D341Med (cell line): ENCODE data around the gene FHL2.
"Not testable (repeated sequence)": the region's sequence is repeated elsewhere in the genome, so short reads cannot be mapped to it uniquely, and the experiment has no call there.

Source experiments
- DNase-seq: peaks from one replicate; pipeline ENCODE4 v3.0.0; 2012; ENCODE audit warnings: low spot score

FHL2 gene, protein sequence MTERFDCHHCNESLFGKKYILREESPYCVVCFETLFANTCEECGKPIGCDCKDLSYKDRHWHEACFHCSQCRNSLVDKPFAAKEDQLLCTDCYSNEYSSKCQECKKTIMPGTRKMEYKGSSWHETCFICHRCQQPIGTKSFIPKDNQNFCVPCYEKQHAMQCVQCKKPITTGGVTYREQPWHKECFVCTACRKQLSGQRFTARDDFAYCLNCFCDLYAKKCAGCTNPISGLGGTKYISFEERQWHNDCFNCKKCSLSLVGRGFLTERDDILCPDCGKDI

DNA sequence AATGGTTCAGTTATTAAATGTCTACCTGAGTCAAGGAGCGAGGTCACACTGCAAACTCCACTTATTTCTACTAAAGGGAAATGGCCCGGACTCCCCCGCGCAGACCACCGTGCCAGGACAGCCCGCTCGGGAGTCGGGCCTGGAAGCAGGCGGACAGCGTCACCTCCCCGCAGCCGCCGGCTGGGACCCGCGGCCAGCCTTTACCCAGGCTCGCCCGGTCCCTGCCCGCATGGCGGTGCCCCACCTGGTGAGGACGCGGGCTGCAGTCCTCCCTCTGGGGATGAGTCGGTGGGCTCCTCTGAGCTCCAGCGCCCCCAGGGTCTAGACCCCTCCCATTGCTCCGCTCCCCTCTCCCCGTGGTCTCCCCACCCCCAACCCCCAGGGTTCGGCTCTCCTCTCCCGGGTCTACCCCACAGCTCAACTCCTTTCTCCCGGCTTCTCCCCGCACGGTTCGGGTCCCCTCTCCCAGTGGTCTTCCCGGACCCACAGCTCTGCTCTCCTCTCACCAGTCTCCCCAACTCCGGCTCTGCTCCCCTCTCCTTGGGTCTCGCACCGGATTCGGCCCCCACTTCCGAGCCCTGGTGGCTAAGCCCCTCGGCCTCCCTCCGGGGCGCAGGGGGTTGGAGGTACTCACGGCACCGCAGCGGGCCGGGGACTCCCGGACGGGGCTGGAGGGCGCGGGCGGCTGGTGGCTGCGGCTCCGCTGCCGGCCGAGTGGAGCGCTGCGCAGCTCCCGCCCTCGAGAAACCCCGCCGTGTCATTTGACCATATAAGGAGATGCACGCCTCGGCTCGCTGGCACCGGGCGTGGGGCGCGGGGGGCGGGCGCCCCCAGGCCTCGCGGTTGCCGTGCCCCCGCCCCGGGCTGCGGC lies at the start of gene FHL2:
Gene FHL2 (minus strand): TSS at position 716 of the 871 bp plus-strand sequence. CDS start 12,535 bp downstream, outside the sequence.
- peak; percentile 91 for DNase-seq

DNA sequence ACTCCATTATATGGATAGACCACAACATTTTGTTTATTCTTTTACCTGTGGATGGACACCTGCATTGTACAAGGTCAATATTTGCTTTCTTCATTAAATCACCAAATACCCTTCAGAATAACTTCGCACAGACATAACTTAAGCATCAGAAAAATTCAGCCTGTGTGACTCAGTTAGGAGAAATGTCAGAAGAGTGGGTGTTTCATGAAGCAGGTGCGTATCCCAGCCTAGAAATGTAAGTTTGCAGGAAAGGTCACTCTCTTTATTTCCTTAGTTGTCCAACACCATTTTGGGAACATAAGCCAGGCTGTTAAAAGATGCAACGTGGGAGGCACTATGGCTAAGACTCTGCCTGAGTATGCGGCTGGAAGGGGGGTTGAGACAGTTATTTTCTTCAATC lies 48.6 kb upstream of the FHL2 start:
- DNase-seq: no peak

DNA sequence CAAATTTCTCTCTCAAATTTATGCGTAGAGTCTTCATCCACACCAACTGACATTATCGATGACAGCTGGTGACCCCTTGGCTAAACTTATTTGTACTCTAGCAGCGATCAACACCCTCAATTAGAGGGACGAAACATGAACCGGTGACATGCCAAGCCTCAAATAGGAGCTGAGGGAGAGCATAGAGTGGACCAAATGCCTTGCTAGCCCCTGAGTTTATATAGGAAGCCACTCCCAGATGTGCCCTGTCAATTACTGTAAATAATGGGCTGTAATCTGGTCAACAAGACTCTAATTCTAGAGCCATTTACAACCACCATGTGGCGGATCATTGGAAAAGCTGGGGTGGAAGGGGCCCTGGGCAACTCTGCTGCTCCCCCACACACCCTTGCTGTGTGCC lies 47.6 kb upstream of the FHL2 start:
- DNase-seq: no peak

DNA sequence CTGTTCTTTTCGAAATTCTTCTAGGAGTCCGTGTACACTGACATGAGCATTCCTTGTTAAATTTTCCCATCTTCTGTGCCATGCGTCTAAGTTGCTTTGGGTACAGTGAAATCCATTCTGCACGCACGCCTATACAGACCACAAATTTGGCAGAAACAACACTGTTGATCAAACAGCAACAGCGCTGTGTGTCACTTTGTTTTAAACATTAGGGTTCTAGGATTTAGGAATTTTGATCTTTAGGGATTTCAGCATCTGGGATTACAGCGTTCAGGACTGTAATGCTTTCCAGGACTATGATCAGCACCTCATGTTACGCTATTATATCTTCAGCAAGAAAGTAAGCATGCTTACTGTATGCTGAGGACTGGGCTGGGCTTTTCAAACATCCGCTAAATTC lies 47.1 kb upstream of the FHL2 start:
- no peak for DNase-seq

DNA sequence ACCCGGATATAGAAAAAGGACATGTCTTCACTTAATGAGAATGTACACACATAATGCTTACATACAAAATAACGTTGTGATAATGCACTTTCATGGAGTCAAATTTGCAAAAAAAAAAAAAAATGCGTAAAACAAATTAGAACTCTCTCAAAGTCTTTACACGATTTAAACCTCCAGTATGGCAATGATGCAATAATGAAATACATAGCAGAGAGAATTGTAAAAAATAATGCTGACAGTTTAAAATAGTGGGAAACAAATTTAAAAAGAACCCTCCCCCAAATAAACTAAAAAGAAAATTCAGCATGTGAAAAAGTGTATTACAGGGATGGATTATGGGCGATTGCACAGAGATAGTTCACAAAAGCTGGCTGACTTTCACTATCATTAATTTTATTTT lies 46.6 kb upstream of the FHL2 start:
- DNase-seq: no peak

DNA sequence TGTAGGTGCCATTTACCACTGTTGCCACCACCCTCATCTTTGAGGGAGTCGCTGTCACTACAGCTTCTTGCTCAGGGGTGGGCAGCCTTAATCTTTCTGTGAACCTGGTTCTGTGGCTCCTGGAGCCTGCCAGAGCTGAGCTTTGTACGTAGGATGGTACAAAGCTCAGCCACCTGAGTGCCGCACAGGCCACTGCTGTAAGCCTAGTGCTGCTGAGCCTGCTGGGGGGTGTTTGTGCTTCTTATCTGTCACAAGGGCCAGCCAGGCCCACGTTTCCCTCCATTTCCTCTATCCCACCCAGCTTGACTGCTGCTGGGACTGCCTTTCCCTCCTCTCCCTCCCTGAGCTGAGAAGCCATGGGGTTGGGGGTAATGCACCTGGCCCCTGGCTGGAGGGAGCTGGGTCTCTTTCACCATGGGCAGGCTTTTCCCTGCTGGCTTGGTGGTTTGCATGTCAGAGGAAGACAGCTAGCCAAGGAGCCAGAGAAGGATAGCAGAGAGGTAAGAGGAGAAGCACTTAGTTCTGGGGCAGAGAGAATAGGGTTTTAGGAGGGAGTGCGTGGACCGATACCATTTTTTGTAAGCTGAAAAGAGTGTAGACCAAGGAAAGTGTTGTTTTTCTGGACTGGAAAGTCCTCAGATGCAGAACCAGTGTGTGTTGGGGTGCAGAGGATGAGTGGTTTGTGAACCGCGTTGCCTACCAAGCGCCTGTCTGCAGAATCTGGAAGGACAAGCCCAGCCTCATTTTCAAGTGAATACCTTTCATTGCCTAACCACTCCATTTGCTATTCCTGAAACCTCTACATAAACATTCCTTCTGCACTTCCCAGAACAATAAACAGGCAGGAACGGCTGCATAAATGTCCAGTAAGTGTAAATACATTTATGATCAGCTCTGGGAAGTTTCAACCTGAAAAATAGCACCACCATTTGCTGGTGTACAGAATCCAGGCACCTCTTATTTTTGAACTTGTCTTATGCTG lies 45.1 kb upstream of the FHL2 start:
- no peak for DNase-seq

DNA sequence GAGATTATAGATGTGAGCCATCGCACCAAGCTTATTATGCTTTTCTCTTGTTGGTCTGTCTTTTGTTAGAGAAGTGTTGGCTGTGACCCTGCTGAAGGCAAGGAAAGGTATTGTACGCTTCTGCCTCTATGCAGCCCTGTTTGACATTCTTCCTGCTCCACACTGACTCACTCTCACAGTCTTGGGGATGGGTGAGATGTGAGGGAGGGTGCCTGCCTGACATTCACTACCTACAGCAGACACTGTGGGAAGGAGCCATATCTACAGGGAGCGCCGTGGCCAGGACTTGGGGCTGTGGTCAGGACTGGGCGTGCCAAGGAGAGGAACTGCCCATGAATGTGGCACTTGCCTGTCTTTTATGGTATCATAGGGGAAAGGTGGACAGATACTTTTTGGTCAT lies 43.9 kb upstream of the FHL2 start:
- no peak for DNase-seq

DNA sequence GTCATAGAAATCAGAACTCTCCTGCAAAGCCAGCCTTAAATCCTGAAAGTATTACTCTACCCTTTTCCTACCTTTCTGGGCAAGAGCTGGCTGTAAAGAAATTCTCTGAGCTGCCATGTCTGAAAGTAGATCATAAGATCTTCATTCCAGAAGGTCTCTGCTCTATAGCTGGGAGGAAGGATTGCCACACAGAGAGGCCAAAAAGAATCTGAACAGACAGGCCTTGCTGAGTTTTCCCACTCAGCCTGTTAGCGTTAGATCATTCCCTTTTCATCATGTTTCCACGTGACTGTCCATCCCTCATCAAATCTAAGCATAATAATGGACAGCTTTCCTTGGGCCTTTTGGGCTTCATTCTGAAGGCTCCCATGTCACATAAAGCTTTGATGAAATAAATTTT lies 43.2 kb upstream of the FHL2 start:
- DNase-seq: no peak

DNA sequence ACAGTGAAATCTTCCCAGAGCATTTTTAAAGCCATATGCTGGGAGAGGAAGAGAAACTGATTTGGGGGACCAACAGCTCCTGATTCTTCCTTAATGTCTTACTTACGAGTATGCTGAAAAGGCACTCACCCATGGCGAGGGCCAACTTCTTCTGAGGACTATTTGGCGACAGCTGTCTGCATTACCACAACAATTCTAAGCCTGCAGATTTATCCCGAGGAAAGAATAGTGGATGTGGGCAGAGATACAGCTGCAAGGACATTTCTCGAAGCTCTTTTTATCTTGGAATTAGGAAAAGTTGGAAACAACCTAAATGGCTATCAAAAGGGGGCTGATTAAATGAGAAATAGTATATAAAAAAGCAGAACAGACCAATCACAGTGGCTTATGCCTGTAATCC lies 40.3 kb upstream of the FHL2 start:
- no peak for DNase-seq

DNA sequence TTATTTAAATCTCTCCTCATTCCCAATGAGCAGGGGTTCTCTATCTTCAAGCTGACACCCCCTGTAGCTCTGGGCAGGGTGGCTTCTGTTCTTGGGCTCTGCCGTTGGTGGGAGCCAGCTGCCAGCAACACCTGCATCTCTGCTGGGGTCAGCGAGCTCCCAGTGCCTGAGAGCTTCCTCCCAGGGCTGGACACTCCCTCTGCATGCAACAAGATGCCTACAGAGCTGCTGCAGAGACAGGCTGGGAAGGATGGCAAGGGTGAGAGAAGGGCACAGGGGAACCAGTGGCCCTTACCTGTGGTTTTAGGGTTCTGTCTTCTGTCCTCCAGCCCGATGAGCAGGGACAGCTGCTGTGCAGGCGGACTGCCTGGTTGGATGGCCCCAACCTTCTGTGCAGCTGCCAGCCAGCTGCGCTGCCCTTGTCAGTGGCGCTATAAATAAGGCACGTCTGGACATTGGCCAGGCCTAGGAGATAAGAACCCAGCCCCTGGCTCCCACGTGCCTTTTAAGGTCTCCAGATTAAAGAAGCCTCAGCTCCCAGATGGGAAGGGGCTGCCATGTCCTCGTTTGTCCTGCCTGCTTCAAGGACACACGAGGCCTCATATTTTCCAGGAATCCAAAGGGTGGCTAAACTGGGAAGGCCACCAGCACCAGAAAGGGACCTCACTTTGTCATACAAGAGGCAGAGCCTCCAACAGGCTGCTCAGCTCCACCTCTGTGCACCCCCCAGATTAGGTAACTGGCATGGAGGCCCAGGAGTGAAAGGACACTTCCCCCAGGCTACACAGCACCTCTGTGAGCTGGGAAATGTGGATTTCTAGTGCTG lies 39.5 kb upstream of the FHL2 start:
- DNase-seq: no peak

DNA sequence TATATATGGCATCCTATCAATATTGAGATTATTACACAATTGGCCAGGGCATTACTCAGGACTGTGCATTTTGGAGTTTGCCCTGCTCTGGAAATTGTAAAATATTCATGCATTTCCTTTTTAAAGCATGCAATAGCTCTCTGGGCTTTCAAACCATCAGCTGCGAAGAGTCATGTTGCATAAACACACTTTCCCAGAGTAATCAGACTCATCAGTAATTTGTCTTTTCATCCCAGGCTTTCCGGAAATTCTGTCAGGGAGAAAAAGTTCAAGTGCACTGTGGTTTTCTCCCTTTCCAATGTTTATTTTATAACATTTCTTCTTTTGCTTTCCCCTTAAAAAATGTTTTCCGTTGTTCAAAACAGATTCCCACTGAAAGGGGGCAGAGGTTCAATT lies 38.9 kb upstream of the FHL2 start:
- DNase-seq: no peak

DNA sequence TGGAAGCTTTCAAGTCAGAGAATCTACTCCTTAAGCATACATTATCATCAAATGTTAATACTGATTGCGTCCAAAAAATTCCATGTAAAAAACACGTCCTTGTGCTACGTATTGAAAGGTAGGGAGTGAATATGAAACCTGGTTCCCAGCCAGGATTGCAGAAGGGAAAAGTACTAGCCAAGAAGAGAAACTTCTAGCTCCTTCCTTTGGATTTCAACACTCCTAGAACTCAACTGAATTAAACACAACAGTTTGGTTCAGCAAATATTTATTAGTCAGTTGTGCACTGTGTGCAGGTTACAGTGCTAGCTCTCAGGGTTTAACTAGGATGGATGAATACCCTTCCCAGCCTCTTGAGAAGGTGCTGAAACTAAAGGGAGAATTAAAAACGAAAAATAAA lies 33.9 kb upstream of the FHL2 start:
- no peak for DNase-seq

DNA sequence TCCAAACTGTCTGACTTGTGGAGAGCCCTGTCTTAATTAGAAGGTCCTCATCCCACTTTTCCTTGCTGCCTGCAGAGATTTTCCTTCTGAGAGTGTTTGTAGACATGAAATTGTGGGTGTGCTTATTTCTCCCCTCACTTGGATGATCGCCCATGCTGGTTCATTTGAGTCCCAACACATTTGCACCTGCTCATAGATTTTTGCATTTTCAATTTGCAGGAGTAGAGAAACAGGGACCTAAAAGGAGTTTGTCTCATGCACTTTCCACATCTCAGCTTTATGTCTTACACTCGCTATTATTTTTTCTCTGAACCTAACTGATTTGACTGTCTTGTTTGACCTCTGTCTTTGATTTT lies 33.2 kb upstream of the FHL2 start:
- no peak for DNase-seq

DNA sequence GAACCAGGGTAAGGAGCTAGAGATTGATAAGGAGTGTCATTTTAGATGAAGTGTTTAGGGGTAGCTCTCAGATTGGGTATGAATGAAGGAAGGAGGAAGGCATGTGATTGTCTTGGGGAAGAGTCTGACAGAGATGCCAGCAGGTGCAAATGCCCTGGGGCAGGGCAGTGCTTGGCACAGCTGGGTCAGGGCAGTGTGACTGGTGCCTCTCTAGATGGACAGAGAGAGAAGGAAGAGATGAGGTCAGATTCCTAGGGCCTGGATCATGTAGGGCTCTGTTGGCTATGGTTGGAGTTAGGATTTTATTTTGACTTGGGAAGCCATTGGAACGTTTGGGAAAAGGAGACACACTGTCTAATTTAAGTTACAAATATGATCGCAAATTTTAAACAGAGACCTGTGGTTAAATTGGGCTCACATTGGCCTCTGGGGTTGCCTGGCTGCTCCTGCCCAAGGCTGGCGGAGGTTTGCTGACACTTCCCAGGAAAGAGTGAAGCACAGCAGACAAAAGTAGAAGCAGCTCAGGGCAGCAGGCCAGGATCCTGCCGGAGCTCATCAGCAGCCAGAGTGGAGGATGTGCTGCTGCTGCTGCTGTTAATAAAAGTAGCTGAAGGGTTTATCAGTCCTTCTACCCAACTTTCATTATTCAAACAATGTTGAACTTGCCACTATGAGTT lies 32.7 kb upstream of the FHL2 start:
- no peak for DNase-seq

DNA sequence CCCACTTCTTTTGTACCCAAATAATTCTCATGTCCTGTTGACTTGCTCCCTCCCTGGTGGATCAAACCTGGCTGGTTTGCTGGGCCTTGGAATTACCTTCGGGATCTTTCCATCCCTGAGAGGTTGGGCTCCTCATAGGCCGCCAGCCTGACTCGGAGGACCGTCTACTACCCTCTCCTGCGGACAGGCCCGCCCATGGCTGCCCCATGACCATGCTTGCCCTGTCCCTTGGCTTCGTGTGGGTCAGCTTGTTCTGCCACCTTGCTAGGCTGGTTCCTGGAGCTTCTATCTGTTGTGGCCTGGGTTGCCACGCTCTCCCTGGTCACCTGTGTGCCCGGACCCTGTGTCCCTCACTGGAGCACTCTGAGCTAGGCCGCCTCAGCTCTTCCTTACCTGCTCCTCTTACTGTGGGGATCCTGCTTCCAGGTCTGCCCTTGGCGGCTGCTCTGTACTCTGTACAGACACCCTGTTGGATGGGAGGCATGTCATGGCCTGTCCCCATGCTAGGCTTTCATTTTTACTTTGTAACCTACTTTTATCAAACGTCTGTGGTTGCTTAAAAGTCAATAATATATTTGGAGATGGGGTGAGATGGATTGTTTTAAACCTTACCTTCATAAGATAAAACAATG lies 29.7 kb upstream of the FHL2 start:
- no peak for DNase-seq

DNA sequence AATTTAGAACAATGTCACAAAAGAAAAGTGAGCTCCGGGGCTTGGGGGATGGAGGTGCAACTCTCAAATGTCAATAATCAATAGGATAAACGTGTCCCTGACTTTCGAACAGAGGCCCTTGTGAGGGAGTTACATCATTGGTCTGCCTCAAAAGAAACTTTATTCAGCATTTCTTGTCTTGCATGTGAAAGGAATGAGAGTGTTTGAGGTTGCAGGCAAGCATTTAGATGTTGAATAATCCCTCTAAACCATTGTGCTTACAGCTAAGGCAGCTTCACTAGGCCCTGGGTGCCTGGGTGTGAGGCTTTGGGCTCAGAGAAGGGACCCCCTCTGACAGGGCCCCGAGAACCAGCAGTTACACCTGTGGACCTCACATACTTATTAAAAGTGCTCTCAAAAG lies 28.6 kb upstream of the FHL2 start:
- DNase-seq: no peak

DNA sequence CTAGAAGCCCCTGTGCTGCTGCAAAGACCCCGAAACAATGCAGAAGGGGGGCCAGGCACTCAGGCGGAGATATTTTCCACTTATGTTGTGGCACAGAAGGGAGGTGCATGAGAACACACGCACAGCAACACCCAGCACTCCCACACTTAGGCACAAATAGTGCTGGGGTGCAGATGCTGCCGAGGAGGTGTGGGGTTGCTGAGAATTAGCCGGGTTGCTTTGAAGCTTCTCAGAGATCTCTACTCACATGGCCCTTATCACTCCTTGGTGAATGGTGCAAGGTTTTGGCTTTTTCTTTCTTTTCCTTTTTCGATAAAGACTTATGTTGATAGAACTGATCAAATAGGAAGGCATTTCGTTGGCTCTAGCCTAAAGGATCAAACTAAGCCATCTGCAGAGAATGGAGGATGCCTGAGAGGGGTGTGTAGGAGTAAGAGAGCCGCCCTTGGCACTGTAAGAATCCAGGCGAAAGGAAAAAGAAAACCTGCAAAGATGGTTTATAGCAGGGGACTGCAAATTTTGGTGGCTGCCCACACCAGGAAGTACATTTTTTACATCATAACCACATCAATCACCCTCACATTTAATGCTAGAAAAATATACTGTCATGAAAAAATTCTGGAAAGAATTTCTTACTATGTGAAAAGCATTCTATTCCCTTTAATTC lies 27.9 kb upstream of the FHL2 start:
- no peak for DNase-seq

DNA sequence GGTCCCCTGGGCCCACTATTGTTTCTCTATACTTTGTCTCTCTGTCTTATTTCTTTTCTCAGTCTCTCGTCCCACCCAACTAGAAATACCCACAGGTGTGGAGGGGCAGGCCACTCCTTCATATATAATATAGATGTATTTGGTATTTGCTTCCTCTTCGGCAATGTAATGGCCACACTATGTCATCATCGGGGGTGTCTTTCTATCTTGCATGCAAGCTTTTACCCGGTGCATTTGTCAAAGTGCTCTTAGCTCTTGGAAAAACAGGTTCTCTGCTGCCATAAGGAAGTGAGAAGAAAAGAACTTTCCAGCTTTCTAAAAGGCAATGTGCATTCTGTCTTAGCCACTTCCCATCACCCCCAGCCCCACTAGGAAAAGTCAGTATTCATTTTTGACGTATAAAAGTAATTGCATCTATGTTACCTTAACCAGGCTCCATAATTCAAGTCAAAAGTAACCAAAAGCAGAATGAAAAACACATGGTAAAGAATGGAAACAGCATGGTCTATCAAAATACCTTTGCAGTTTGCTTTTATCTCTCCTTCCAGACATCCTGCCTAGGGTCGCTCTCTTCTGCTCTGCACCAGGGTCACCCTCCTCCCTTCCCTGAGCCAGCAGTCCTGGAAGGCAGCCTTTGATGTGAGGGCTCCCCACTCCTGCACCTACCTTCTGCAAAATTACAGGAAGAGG lies 27.2 kb upstream of the FHL2 start:
- DNase-seq: no peak

DNA sequence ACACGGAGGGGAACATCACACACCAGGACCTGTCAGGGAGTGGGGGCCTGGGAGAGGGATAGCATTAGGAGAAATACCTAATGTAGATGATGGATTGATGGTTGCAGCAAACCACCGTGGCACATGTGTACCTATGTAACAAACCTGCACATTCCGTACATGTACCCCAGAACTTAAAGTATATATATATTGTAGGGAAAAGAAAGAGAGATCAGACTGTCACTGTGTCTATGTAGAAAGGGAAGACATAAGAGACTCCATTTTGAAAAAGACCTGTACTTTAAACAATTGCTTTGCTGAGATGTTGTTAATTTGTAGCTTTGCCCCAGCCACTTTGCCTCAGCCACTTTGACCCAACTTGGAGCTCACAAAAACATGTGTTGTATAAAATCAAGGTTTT lies 26.0 kb upstream of the FHL2 start:
- not testable (repeated sequence) for DNase-seq
